Measurements from ENCODE around the gene PARD6B.
A peak's percentile ranks its signal among the peaks of the same experiment; 100 is the strongest.
"Not testable (repeated sequence)": the region's sequence is repeated elsewhere in the genome, so short reads cannot be mapped to it uniquely, and the experiment has no call there.

PARD6B gene, protein sequence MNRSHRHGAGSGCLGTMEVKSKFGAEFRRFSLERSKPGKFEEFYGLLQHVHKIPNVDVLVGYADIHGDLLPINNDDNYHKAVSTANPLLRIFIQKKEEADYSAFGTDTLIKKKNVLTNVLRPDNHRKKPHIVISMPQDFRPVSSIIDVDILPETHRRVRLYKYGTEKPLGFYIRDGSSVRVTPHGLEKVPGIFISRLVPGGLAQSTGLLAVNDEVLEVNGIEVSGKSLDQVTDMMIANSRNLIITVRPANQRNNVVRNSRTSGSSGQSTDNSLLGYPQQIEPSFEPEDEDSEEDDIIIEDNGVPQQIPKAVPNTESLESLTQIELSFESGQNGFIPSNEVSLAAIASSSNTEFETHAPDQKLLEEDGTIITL

DNA sequence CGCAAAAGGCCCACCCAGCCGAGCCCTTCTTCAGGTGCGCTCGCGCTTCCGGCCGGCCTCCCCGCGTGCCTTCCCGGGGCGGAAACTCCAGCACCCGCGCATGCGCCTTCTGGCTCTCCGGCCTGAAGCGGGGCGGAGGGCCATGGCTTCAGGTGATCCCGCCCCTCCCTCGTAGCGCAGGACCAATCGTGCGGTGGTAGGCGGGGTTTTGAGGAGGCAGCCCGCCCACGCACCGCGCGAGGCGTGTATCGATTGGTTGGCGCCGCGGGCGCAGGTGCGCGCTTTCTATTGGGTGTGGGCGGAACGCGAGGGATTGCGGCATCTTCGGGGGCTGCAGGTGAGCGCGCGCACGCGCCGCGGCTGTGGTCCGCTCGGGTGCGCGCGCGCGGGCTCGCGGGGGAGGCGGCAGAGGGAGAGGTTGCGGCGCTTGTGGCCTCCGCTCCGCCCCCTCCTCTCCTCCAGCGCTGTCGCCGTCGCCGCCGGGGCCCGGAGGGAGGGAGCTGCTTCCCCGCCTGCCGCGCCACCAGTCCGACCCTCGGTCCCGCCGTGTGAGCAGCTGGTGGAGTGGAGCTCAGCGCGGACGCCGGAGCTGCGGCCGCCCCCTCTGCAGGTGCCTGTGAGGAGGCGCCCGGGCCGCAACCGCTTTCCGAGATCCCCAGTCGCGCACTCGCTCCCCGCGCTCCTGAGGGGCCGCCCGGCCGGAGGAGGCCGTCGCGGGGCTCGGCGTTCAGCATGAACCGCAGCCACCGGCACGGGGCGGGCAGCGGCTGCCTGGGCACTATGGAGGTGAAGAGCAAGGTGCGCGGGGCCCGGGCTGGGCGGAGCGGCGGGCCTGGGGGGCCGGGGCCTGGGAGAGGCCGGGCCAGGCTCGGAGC lies at the start of gene PARD6B:
PARD6B (plus strand) TSS at position 526 of the 875 bp plus-strand sequence; CDS start at position 733, 207 bp downstream.
- peak; percentile 99 for DNase-seq (ENCODE audit: low read depth, low spot score)

DNA sequence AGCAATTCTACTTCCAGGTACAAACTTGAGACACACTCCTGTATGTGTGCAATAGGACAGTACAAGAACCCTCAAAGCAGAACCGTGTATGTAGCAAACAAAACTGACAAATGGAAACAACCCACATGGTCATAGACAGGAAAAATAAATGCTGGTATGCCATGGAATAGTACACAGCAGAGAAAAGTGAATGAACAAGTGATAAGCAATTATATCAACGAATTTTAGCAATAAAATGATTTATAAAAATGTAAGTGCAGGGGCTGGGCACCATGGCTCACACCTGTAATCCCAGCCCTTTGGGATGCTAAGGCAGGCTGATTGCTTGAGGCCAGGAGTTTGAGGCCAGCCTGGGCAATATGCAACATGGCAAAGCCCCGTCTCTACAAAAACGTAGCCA lies 49.3 kb upstream of the PARD6B start:
- DNase-seq (ENCODE audit: low read depth, low spot score), result no peak

- no peak for DNase-seq (ENCODE audit: low read depth, low spot score)
Observed at GRCh38 chr20:50682947-50683530, 48.3 kb upstream of the PARD6B start.

GRCh38 chr20:50683570-50683969 lies 47.8 kb upstream of the PARD6B start:
- no peak for DNase-seq (ENCODE audit: low read depth, low spot score)

DNA sequence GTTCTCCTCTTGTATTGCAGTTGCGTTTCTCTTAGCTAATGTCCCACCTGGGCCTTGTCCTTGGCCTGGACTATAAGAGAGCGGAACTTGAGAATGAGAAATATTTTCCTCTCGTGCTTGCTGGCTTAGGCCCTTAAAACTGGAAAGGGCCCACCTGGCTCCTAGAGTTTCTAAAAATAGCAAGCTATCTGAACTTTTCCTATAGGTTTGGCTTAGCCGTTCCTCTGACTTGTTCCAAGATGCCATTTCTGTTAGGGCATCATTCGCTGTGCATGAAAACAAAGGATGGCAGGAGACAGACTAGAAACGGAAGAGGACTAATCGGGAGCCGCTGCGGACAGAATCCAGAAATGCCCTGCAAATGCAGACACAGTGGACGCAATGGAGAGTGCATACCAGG lies 44.6 kb upstream of the PARD6B start:
- DNase-seq (ENCODE audit: low read depth, low spot score), result no peak

- DNase-seq (ENCODE audit: low read depth, low spot score), result no peak
Observed at GRCh38 chr20:50688256-50688975, 43.0 kb upstream of the PARD6B start.

GRCh38 chr20:50689864-50690649 lies 41.3 kb upstream of the PARD6B start:
- DNase-seq (ENCODE audit: low read depth, low spot score), result no peak

- no peak for DNase-seq (ENCODE audit: low read depth, low spot score)
Observed at GRCh38 chr20:50690650-50691572, 40.5 kb upstream of the PARD6B start, which contains the start of gene RIPOR3. Gene RIPOR3, minus strand, starts transcription at chr20:50691542. Its CDS starts 414 bp downstream, at chr20:50691128.

DNA sequence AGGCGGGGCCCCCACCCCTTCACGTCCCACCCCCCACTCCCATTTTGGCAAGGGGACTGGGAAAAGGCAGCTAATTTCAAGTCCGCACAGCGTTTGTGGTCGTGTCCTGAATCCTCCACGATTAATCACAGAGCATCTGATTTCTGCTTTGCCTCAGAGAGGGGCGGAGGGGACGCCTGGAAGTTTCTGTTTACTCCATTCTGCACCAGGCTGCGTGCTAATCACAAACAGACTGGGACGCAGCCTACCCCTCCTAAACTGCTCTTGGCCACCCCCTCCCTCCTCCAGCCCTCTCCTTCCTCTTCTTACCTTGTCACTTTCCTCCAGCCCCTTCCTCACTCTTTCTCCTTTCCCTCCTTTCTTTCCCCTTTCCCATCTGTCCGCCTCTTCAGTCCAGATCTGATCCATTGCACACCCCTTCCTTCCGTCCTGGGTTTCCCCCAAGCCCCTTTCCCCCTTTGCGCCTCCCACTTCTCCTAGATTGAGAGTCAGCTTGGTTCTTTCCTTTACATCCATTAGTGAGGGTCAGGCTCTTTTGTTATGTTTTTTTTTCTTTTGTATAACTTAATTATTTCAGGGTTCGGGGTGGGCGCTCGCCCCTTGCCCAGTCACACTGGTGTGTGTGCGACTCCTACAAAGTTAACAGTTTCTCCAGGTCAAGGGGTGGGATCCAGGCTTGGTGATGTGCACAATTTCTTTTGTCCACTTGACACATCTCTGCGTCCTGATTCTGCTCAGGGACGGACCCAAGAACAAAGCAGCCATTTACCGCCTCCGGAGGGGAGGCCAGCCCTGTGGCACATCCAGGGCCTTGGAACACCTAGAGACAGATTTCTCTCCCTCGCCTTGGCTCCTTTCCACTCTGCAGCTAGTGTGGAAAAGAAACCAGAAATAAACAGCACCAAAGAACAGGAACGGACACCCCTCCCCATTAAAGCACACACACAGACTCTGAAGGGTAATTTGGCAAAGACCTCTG lies 39.5 kb upstream of the PARD6B start:
- DNase-seq (ENCODE audit: low read depth, low spot score), result no peak

DNA sequence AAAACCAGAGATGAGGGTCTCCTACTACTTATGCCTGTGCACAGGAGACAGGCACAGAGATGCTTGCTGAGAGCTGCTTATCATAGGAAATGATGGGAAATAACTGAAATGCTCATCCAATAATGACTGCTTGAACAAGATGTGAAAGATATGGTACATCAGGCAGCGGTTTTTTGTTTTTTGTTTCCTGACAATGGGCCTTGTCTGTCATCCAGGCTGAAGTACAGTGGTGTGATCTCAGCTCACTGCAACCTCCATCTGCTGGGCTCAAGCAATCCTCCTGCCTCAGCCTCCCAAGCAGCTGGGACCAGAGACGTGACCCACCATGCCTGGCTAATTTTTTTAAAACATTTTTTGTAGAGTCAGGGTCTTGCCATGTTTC lies 38.8 kb upstream of the PARD6B start:
- DNase-seq (ENCODE audit: low read depth, low spot score), result no peak

DNA sequence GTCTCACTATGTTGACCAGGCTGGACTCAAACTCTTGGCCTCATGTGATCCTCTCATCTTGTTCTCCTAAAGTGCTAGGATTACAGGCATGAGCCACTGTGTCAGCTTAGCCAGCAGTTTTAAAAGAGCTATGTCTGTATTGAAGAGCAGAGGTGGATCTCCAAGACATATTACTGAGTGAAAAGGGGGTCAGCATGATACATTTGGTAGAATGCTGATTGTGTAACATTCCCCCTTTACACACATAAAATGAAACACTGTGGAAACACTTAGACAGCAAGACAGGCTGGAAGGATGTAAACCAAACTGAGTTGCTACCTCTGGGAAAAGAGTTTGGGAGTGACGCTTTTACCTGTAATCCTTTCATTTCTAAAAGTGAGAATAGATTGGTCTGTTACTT lies 38.4 kb upstream of the PARD6B start:
- no peak for DNase-seq (ENCODE audit: low read depth, low spot score)

DNA sequence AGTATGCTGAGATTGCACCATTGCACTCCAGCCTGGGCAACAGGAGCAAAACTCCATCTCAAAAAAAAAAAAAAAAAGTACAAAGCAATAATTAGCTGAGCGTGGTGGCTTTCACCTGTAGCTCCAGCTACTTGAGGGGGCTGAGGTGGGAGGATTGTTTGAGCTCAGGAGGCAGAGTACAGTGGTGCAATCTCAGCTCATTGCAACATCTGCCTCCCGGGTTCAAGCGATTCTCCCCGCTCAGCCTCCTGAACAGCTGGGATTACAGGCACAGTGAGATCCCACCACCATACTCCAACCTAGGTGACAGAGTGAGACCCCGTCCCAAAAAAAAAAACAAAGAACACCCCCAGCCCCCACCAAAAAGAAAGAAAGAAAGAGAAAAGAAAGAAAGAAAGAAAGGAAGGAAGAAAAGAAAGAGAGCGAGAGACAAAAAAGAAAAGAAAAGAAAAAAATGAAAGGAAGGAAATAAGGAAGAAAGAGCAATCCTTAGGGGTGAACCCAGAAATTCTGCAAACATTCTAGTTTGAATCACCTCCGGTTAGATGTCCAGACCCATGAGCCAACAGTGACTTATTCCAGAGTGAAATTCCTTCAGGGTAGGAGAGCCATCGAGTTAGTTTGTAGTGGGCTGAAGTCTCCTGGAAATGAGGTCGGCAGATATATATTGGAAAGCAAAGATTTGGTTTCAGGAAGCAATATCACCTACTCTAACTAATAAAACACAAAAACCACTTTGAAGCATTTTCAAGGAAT lies 36.8 kb upstream of the PARD6B start:
- DNase-seq (ENCODE audit: low read depth, low spot score), result no peak

DNA sequence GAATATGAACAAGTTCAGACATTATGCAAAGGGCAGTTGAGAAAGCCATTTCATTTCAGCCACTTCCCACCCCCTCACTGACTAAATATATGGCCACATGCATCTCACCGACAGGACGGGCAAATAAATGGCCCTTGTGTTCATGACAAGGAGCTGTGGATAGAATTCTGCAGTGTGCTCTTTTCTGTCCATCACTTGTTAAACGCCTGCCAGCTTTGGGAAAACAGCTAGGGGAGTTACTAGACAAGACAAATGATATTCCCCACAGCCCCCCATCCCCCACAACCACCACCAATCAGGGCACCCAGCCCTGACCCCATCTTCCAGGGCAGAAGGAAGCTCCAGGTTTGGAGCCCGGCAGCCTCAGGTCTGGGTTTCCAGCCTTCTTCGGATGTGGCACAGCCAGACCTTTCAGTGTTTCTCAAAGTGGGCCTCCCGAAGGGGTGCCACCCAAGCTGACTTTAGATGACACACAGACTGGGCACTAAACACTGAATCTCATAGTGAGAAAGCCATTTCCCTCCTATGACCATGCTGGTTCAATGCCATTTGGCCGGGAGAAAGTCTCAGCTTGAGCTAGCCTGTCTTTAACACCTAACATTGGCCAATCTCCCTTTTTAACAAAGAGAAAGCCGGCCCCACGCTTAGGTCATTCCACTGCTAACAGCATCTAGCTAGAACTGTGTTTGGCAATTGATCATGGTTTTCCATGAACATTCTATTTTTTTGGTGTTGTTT lies 36.1 kb upstream of the PARD6B start:
- DNase-seq (ENCODE audit: low read depth, low spot score), result no peak

- DNase-seq (ENCODE audit: low read depth, low spot score), result not testable (repeated sequence)
Observed at GRCh38 chr20:50698255-50698654, 33.1 kb upstream of the PARD6B start.

- no peak for DNase-seq (ENCODE audit: low read depth, low spot score)
Observed at GRCh38 chr20:50699688-50700087, 31.7 kb upstream of the PARD6B start.

DNA sequence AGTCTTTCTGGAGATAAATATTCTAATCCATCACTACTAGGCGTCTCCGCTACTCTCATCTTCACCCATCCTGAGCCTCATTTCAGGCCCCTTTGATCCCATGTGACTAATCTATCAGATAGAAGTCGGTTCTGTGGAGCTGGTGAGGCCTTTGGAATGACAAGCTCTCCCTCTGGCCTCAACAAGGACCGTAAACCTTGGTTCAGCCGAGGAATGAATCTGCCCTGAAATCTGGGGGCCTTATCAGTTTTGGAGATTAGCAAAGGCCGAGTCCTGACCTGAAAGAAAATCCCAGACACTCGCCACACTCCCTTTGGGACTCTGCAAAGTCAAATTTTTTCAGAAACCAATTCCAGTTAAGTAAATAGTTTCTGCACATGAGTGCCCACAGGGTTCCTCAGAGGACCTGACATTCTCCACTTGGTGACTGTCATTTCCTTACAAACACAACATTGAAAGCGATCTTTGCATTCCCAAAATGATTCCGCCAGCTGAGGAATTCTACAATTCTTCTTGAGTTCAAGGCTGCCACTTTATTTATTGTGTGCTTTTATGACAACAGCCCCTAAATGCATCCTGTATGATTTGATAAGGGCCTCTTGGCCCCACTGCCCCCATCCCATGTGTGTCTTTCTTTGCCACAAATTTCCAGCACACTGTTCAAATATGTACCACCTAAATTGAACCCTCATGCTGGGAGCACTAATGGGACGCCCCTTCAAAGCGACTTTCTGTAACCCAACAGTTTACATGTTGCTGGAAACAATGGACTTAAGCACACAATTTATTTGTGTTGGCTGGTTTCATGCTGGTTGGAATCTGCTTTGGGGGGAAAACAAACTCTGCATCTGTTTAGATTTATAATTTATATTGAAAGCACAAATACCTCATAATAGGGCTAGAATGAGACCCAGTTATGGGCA lies 30.1 kb upstream of the PARD6B start:
- no peak for DNase-seq (ENCODE audit: low read depth, low spot score)

Data from activated naive CD8-positive, alpha-beta T cell treated with anti-CD3 and anti-CD28 coated beads, Interleukin-2, amount 50 U/mL, for 16 hours (primary cell).